HG03135 (cell line): Measurements from ENCODE around the gene PPFIA2.
"Not testable (repeated sequence)": the region's sequence is repeated elsewhere in the genome, so short reads cannot be mapped to it uniquely, and the experiment has no call there.

Source experiments
- ATAC-seq: cut with Tn5 transposase; IDR thresholded peaks from one replicate; pipeline ENCODE4 v1.9.1; 2021; ENCODE audit warnings: mild to moderate bottlenecking, moderate library complexity; ENCODE audit not compliant: unreplicated experiment

PPFIA2 gene

DNA sequence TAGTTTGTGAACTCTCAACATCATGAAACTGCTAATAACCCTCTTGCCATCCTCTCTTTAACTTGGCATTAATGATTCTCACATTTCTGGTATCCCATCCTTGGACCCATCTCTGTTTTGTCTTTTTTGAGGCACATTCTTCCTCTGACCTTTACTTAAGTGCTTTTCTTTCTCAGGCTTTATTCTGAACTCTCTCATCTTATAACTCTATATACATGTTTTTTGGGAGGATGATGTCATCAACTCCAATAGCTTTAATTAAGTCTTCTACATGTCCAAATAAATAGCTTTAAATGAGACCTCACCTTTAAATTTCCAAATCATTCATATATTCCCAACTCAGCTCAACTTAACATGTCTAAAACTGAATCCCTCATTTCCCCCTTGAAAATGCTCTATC lies 88.4 kb downstream of the PPFIA2 start:
- no peak for ATAC-seq

DNA sequence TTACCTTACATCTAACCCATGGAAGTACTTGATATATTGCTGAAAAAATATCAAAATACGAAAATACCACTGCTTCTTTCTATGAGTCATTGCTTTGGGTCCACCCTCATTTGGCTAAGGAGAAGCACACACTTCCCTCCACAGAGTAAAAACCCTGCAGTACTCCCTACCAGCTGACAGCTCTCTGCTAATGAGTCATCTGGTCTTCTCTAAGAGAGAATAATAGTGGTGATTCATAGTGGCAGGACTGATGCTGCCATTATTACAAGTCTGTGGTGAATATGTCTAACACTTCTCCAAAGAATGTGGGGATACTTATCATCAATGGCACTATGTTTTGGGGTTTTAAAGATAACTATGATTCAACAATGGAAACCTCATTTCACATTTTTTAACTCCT lies 90.7 kb downstream of the PPFIA2 start:
- peak; percentile 75 for ATAC-seq

DNA sequence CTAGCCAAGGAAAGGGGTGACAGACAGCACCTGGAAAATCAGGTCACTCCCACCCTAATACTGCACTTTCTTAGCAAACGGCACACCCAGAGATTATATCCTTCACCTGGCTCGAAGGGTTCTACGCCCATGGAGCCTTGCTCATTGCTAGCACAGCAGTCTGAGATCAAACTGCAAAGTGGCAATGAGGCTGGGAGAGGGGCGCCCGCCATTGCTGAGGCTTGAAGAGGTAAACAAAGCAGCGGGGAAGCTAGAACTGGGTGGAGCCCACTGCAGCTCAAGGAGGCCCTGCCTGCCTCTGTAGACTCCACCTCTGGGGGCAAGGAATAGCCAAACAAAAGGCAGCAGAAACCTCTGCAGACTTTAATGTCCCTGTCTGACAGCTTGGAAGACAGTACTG lies 99.8 kb downstream of the PPFIA2 start:
- not testable (repeated sequence) for ATAC-seq

DNA sequence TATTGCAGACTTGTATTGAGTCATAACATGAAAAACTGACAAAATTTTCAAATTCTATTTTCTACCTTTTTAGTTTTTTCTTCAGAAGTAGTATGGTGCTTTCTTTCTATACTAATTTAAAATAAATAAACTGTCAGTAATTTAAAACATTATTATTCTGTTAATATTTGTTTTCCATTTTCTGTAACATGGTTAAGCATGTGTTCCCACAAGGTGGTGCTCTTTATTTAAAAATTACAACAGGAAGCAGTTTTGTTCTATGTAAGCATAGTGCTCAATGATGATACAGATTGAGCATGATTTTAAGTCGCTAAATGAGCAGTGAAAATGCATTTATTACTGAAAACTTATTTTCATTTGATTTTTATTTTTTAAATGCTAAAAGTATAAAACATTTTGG lies 114.6 kb downstream of the PPFIA2 start:
- ATAC-seq = no peak

DNA sequence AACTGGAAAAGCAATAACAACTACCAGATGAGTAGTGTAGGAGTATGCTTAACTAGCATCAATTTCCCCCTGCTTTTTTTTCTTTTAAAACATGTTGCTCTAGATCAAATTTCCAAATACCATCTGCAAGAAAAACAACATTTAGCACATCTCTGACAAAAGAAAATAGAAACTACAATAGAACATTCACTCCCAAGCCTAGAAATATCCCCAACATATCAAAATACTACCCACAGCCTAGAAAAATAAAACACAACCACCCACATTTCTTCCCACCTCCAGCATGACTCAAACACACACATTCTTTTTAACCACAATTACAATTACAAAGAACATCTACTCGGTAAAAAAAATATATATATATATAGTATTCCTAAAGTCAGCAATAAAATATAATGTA lies 120.0 kb downstream of the PPFIA2 start:
- ATAC-seq = no peak

DNA sequence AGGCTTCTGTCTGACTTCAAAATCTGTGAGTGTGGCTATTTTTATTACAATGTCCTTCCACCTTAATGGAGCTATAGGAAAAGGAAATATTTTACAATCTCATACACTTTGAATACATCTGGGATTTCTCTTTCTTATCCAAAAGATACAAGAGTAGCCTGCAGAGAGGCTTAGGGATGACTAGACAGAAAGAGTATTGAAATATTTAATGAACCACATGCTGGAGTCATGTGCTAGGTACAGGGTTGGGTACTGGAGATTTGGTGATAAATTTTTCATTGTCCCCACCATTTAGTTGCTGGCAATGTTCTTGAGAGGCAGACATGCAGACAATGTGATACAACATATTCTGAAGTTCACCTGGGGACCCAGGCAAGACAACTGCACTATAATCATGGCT lies 126.0 kb downstream of the PPFIA2 start:
- no peak for ATAC-seq

DNA sequence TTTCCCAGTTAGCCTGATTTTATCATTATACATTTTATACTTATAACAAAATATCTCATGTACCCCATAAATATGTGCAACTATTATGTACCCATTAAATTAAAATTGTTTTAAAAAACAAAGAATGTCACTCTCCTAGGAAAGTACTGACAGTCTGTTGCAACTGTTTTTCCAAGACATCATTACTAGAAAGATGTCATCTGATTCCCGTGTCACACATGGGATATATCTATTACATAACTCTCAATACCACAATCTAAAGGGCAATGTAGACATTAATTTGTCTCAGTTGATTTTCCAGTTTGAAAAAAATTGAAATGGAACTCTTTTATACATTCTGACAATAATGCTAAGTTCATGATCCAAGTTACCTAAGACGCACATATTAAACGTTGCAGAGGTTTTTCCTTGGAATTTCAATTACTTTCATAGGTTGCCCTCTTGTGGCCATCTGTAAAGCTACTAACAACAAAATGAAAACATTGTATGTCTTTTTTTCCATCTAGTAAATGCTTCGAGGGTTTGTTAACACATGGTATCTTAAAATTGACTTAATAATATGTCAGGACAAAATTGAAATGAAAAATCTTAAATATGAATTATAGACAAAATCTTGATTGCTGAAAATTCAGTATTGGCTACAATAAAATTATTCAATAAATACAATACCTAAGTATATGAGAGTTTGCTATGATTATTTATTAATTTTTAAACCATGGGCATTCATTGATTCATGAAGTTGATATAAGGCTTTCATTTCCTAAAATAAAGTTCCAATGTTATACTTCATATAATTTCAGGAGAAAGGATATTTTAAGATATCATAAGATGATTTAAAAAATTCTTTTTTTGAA lies 131.6 kb downstream of the PPFIA2 start:
- no peak for ATAC-seq

DNA sequence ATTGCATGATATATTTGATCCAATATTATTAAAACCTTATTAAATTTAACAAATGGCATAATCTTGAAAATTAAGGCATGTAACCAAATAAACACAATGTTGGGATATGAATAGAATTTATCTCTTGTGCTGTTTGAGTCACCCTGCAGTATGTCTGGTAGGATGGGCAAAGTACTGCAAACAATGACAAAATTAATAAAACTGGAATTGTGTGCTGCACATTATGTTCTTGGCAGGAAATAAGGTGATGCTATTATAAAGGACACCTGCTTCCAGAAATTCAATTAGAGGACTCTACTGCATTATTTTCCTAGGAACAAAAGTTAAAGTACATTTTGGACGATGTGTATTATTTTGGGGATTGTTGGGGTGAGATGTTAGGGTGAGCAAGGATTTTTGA lies 132.7 kb downstream of the PPFIA2 start:
- no peak for ATAC-seq

DNA sequence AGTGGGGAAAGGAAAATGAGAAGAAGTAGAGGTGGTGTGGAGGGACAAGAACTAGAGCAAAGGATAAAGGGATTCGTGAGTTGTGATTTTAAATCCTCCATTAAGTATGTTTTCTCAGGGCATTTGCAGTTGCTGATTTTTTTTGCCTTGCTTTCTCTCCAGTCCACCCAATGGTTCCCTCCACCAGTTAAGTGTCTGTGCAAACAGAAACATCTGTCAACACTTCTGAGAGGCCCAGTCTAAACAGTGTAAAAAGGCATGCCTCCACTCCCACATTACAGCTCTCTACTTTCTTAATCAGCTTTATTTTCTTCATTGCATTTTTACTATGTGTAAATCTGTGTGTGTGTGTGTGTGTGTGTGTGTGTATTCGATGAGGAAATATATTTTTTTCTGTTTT lies 141.2 kb downstream of the PPFIA2 start:
- no peak for ATAC-seq

DNA sequence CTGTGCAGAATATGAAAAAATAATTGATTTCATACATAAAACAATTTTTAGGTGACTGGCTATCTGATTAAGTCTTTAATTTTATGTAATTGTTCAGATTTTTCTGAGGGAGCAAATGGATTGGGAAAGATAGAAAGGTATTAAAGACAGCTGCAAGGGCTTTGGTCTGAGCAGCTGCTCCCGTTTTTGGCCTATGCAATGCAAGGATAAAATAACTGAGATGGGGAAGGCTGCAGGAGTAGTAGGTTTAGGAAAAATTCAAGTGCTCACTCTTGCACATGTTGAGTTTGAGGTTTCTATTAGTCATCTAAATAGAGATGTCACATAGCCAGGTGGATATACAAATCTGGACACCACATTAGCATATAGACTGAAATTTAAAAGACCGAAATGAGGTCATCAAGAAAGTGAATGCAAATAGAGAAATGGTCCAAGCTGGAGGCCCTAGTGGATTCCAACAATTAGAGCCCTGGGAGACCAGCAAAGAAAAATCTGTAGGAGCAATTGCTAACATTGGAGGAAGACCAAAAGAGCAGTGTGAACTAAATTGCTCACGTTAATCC lies 144.0 kb downstream of the PPFIA2 start:
- no peak for ATAC-seq

DNA sequence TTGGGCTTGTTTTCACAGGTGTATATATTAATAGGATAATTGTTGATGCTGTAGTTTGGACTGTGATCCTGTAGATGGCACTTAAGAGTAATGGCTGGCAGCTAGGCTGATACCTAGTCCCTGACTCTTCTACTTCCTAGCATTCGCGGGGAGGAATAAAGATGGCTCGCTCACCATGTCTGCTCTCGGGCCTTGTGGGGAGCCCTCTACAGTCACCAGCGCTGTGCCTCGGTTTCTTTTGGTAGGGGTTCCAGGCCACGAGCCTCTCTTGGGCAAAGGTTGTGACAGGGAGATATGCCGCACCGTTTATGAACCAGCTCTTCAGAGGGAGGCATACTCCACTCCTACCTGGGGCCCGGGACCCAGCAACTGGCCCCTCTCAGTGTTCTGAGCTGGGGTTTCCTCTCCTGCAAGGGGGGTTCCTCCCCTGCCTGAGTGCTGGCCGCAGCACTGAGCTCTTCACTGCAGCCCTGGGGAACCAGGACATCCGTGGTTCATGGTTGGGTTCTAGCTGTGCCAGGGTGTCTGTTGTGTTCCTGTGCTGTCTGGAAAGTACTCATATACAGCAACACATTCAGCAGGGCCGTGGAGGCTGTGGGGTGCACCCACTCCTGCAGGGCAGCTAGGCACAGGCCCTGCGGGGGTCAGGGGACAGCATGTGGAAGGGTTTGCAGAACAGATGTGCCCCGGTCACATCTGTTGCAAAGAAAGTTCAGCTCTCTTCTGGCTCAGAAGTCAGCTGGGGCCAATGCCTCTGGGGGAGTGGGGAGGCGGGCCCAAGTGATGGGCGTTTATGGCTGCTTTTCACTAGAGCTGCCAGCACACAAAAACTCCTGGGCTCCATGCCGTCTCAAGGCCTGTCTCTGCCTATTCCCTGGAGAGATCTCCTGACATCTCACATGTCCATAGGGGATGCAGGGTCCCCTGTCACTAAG lies 147.9 kb downstream of the PPFIA2 start:
- ATAC-seq = peak; percentile 87

DNA sequence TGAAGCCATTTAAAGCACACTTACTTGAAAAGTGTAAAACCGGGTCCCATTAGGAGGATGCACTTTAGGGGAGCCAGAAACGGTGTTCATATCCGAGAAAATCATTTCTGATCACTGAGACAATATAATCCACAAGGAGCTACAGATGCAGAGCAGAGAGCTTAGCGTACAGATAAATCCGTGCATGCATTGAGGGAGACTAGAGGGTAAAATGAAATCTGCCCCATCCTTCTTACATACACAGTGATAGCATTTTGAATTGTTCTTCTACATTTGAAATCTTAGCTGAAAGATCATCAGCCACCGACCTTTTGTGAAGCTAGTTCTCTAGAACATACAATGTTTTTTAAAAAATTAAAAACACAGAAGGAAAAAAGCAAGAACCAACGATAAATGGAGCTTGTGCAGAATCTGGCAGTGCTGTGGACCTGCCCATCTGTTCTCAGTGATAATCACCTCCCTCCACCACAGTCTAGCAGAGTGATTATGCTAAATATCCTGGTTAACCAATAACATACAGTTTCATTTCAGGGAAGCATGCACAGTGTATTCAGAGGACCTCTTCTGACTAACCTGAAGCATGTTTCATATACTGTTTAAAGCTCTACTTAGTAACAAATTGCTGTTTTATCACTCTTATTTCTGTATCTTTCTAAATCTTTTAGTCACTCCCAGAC lies 161.1 kb downstream of the PPFIA2 start:
- ATAC-seq = peak; percentile 94

DNA sequence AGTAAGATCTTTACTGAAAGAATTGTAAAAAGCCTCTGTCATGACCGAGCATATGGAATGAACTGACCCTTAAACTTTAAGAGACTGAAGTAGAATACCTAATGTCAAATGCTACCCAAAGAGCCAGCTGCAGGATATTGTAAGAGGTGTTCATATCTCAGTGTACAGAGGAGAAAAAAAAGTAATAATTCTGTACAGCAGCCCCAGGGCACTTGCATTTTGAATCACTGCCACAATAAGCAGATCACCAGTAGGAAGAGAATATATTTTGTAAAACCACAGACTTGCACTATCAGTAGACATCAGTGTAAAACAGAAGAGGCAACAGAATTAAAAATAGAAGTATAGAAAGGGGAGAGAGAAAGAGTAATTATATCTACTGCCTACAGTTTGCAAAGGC lies 162.6 kb downstream of the PPFIA2 start:
- ATAC-seq = no peak

DNA sequence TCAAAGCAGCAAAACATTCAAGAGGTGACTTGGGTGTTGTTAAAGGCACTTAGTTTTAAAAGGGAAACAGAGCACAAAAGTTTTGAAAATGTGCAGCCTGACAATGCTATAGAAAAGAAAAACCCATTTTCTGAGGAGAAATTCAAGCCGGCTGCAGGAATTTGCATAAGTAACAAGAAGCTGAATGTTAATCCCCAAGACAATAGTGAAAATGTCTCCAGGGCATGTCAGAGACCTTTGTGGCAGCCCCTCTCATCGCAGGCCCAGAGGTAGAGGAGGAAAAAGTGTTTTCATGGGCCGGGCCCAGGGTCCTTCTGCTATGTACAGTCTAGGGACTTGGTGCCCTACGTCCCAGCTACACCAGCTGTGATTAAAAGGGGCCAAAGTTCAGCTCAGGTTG lies 167.9 kb downstream of the PPFIA2 start:
- ATAC-seq = no peak

DNA sequence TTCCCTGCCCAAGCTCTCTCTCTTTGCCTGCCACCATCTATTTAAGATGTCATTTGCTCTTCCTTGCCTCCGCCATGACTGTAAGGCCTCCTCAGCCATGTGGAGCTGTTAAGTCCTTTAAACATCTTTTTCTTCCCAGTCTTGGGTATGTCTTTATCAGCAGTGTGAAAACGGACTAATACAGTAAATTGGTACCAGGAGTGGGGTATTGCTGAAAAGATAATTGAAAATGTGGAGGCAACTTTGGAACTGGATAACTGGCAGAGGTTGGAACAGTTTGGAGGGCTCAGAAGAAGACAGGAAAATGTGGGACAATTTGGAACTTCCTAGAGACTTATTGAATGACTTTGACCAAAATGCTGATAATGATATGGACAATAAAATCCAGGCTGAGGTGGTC lies 168.4 kb downstream of the PPFIA2 start:
- ATAC-seq = not testable (repeated sequence)

DNA sequence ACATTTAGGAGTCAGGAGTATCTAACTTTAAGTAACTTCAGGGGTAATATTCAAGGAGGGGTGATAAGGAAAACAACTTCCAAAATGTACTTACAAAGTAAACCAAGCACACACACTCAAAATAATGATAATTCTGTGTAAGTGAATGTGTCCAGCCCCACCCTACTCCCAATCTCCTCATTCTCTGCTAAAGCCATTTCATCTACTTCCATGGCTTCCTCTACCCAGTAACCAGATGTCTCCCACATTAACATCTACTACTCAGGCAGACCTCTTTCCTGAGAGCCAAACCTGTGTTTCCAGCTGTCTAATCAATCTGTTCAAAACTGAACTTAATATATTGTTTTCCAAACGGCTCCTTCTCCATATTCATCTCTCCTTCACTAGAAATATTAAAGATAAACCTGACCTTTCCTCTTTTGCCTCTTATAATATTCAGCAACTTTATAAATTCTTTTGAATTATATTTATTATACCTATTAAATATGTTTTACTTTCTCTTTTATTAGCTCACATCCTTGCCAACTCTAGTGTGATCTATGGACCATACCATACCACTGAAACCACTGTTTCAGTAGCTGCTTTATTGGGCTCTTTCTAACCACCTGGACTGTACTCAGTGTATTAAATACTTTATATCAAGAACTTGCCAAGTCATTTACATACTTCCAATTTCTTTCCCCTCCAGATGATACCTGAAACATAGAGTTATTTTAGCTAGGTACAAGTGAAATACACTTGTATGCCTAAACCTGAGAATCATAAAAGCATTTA lies 170.7 kb downstream of the PPFIA2 start:
- ATAC-seq = no peak

DNA sequence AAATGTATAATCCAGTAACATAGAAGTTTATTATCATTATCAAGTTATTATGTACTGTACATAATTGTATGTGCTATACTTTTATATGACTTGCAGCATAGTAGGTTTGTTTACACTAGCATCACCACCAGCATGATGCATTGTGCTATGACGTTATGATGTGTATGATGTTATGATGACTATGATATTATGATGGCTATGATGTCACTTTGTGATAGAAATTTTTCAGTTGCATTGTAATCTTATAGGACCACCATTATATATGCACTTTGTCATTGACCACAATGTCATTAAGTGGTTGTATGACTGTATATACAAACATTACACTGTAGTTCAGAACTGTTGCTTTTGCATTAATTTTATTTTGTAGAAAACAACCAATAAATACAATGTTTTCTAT lies 173.4 kb downstream of the PPFIA2 start:
- no peak for ATAC-seq

DNA sequence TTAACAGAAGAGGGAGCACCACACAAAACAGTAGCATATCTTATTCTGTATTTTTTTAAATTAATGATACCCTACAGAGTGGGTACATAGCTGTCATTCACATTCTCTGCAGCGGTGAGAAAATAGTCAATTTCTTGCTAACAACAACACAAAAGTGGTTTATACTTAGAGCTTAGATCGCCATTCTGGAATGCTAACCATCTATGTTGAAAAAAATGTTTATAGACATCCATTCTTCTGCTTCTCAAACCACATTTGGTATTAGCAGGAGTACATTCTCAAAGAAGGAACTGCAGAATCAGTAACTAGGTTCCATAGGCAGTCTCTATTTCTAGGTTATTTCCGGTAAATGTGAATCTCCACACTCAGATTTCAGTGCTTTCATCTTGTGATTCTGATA lies 185.9 kb downstream of the PPFIA2 start:
- ATAC-seq = no peak

DNA sequence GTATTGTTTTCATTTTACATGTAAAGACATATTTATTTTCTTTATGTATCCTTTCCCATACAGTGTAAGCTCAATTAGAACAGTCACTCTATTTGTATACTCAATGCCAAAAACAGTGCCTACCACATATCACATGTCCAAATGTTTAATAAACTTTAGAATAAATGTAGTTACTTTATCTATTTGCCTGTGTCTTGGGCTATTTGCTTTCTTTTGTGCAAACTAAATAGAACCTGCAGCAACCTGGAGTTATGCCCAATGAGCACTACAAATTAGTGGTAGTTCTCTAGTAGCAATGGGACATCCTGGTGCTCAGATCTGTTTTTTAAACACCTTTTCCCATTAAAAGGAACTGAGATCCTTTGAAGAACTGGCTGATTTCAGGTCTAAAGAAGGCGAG lies 186.7 kb downstream of the PPFIA2 start:
- ATAC-seq = no peak

DNA sequence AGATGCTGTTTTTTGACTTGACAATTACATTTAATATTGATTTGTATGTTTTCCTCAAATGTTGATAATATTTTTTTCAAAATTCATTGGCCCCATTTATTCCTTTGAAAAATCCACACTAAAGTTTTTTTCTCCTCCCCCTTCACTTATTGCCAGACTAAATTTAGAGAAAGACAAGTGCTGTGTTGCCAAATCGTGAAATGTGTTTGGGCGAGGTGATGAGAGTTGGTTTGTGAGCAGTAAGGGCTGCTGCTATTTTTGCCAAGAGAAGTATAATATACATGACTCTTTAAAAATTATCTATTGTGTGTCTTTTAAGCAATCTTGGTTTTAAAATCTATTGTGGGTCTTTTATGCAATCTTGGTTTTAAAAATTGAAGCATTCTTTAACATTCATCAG lies 188.9 kb downstream of the PPFIA2 start:
- ATAC-seq = no peak
